Spleen (tissue), 3 donors: ENCODE results near the gene SMOC1.

ENCODE experiments used
- POLR2A ChIP-seq, 3 donors: fragments of 450-650 bp; IDR thresholded peaks; one replicate each; pipeline ENCODE4 v1.5.1; 2017; ENCODE audit warnings: antibody characterized with exemption in 3 of 3, mild to moderate bottlenecking in 1 of 3
- POLR2AphosphoS5 ChIP-seq, 3 donors: sonication (generic); formaldehyde crosslinking; IDR thresholded peaks; one replicate each; pipeline ENCODE4 v1.5.1; 2017; ENCODE audit warnings: antibody characterized with exemption in 3 of 3

DNA sequence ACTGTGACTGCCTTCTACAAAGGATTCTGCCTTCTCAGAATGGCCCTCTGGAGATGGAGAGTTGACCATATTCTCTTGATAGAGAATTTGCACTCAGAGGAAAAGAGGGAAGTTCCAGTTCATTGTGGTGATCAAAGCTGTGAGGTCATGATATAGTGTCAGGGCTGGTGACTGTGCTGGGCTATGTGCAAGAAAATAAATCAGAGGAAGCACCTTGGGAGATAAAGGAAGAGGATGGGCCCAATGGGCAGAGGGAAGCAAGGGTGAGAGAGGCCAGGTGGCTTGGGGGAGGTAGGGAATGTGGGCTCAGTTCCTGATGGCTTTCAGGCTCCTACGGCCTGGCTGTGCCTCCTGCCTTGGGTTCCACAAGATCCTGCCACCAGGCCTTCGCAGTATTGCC, 163.8 kb downstream of the SMOC1 start:
- TF ChIP-seq POLR2AphosphoS5 (IDR thresholded peaks at IDR 0.05) (no peak), POLR2A (IDR thresholded peaks at IDR 0.05) (no peak)
